Activated naive CD4-positive, alpha-beta T cell treated with anti-CD3 and anti-CD28 coated beads, Interleukin-2, amount 50 U/mL, for 24 hours (primary cell): ENCODE measurements around the gene SORCS2.
"Not testable (repeated sequence)": the region's sequence is repeated elsewhere in the genome, so short reads cannot be mapped to it uniquely, and the experiment has no call there.

Experiments used
- H3K27ac Mint-ChIP-seq: one replicate; pipeline ENCODE4 v1.8.0; 2021; ENCODE audit warnings: mild to moderate bottlenecking, mixed read lengths
- H3K27me3 Mint-ChIP-seq: one replicate; pipeline ENCODE4 v1.8.0; 2021; ENCODE audit warnings: mixed read lengths
- H3K36me3 Mint-ChIP-seq: one replicate; pipeline ENCODE4 v1.8.0; 2021; ENCODE audit warnings: mixed read lengths
- H3K4me1 Mint-ChIP-seq: one replicate; pipeline ENCODE4 v1.8.0; 2021; ENCODE audit warnings: mixed read lengths
- H3K4me3 Mint-ChIP-seq: one replicate; pipeline ENCODE4 v1.8.0; 2021; ENCODE audit warnings: mild to moderate bottlenecking, mixed read lengths
- H3K9me3 Mint-ChIP-seq: one replicate; pipeline ENCODE4 v1.8.0; 2021; ENCODE audit warnings: mixed read lengths

SORCS2 gene

GRCh38 chr4:7573576-7574091 is 381.3 kb downstream of the SORCS2 start:
- no peak overlapping the region for H3K4me3 Mint-ChIP-seq
- peaks cover 2% of the 10 kb centered on the region for H3K27me3 Mint-ChIP-seq
- H3K9me3 Mint-ChIP-seq: peaks cover 10% of the 10 kb centered on the region
- peaks cover 1% of the 10 kb centered on the region for H3K36me3 Mint-ChIP-seq
- H3K4me1 Mint-ChIP-seq: no peaks in the 10 kb centered on the region
- no peak overlapping the region for H3K27ac Mint-ChIP-seq

DNA sequence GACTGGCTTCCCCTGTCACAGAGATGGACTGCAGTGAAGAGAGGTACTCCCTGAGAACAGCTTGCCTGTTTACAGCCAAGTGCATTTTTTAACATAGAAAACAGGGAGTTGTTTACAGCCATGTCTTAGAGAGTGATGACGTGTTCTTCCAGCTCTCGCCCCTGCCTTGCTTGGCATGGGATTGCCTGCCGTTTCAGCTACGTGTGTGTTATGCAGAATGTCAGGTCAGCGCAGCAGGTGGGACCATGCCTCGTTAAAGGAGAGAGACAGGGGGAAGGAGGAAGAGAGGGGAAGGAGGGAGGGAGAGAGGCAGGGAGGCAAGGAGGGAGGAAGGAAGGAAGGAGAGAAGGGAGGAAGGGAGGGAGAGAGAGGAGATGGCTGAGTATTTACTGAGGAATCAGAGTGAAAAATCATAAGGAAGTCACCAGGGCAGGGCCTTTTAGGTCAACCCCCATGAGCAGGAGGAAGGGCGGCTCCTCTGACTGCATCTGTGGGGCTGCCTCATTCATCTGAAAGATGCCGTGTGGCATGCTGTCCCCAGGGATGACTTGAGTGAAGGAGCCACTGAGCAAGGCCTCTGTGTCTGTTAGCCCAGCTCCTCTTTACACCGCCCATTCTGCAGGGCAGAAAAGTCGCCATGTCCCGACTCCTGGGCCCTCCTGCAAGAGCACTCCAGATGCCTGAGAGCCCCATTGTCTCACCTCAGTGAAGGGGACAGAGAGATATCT is 382.1 kb downstream of the SORCS2 start:
- H3K27me3 Mint-ChIP-seq: peaks cover 2% of the 10 kb centered on the region
- no peaks in the 10 kb centered on the region for H3K4me1 Mint-ChIP-seq
- peaks cover 10% of the 10 kb centered on the region for H3K9me3 Mint-ChIP-seq

DNA sequence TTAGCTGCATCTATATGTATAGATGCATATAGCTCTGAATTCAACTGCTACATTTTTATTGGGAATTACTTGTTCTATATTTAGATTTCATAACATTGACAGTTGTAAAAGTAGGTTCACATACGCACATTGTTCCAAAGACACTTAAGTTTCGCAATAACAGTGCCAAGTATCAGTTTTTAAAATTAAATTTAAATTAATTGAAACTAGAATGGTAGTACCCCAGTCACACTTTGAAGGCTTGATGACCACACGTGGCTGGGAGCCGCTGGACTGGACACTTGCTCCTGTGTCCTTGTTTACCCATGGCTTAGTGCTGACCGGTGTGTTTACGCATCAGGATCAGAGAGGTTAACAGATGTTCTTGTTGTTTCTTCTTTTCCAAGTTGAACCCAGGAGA is 383.1 kb downstream of the SORCS2 start:
- peaks cover 1% of the 10 kb centered on the region for H3K36me3 Mint-ChIP-seq
- no peak overlapping the region for H3K27ac Mint-ChIP-seq
- H3K4me1 Mint-ChIP-seq: no peaks in the 10 kb centered on the region
- peaks cover 4% of the 10 kb centered on the region for H3K27me3 Mint-ChIP-seq
- H3K4me3 Mint-ChIP-seq: no peak overlapping the region
- H3K9me3 Mint-ChIP-seq: peaks cover 11% of the 10 kb centered on the region

More for the DNA sequence above, 382.1 kb downstream of the SORCS2 start:
- no peak overlapping the region for H3K4me3 Mint-ChIP-seq
- peaks cover 1% of the 10 kb centered on the region for H3K36me3 Mint-ChIP-seq
- no peak overlapping the region for H3K27ac Mint-ChIP-seq

DNA sequence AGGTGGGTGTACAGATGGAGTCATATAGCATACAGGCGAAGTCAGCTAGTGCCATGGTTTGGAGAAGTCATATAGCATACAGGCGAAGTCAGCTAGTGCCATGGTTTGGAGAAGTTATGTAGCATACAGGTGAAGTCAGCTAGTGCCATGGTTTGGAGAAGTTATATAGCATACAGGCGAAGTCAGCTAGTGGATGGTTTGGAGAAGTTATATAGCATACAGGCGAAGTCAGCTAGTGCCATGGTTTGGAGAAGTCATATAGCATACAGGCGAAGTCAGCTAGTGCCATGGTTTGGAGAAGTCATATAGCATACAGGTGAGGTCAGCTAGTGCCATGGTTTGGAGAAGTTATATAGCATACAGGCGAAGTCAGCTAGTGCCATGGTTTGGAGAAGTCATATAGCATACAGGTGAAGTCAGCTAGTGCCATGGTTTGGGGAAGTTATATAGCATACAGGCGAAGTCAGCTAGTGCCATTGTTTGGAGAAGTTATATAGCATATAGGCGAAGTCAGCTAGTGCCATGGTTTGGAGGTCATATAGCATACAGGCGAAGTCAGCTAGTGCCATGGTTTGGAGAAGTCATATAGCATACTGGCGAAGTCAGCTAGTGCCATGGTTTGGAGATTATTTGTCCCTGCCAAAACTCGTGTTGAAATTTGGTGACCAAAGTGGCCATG is 385.2 kb downstream of the SORCS2 start:
- H3K9me3 Mint-ChIP-seq: peaks cover 13% of the 10 kb centered on the region
- H3K36me3 Mint-ChIP-seq, H3K4me1 Mint-ChIP-seq, H3K27ac Mint-ChIP-seq, H3K4me3 Mint-ChIP-seq, H3K27me3 Mint-ChIP-seq: not testable (repeated sequence)

DNA sequence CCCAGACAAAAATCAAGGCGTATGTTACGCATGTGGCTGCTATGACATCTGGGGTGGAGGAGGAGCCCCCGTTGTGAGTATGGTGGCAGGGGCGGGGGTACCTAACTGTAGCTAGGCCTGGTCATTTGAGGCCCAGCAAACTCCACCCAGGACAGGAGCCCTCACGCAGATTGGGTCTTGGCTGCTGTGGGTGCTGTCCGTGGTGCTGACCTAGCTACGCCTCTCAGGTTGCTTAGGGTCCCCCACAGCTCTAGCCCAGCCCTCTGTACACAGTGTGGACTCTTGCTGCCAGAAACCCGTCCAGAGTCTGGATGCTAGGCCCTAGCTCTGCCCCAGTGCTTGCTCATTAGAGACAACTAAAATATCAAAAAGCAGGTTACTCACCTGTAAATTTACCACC is 389.1 kb downstream of the SORCS2 start:
- H3K9me3 Mint-ChIP-seq: peaks cover 4% of the 10 kb centered on the region
- H3K4me1 Mint-ChIP-seq: no peaks in the 10 kb centered on the region
- no peak overlapping the region for H3K4me3 Mint-ChIP-seq
- peaks cover 4% of the 10 kb centered on the region for H3K27me3 Mint-ChIP-seq
- H3K27ac Mint-ChIP-seq: no peak overlapping the region
- H3K36me3 Mint-ChIP-seq: no peaks in the 10 kb centered on the region

- Mint-ChIP-seq H3K4me3 (no peak overlapping the region), H3K27ac (no peak overlapping the region), H3K27me3 (peaks cover 8% of the 10 kb centered on the region), H3K36me3 (no peaks in the 10 kb centered on the region), H3K4me1 (no peaks in the 10 kb centered on the region), H3K9me3 (peaks cover 3% of the 10 kb centered on the region)
These were observed 390.2 kb downstream of the SORCS2 start for GRCh38 chr4:7582313-7583097.

GRCh38 chr4:7584098-7584497 is 391.8 kb downstream of the SORCS2 start:
- H3K36me3 Mint-ChIP-seq: no peaks in the 10 kb centered on the region

DNA sequence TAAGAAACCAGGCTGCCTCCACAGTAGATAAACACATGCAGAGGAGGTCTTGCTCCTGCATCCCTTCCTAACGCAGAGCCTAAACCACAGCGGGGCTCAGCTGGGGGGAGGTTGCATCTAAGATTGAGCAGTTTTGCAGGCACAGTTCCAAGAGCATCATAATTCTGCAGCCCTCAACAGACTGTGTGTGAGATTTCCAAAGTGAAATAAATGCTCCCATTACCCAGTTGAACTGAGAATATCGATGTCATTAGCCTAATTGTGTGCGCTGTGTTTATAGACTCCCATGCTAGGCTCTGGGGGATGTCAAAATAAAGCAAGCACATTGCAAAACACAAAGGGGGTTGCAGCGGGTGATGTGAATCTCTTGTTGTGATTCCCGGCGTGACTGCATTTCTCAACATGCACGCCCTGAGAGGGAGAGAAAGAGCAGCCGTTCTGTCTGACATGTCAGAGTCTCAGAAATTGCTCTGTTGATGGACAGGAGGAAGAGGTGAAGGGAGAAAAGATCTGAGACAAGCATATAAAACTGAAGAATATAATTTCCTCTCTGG is 392.3 kb downstream of the SORCS2 start:
- no peaks in the 10 kb centered on the region for H3K4me1 Mint-ChIP-seq

More at GRCh38 chr4:7584098-7584497, 391.8 kb downstream of the SORCS2 start:
- H3K4me3 Mint-ChIP-seq: no peak overlapping the region
- H3K4me1 Mint-ChIP-seq: no peaks in the 10 kb centered on the region
- H3K27me3 Mint-ChIP-seq: peaks cover 14% of the 10 kb centered on the region
- H3K9me3 Mint-ChIP-seq: peaks cover 3% of the 10 kb centered on the region
- no peak overlapping the region for H3K27ac Mint-ChIP-seq

DNA sequence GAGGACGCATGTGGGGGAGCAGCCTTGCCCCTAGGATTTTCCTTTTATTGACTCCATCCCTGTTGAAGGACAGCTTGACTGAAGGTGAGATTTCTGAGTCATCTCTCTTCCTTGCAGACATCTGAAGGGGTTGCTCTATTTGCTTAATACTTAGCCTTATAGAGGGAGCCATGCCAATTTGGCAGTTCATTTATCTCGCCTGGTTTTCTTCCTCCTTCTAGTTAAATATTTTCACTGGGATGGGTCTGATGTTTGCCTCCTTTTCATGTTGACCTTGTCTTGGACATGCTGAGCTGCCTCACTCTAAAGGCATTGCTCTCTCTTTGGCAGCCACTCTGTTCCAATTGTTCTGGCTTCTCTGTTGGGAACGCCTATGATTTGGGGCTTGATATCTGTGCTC is 393.4 kb downstream of the SORCS2 start:
- no peaks in the 10 kb centered on the region for H3K4me1 Mint-ChIP-seq
- peaks cover 11% of the 10 kb centered on the region for H3K27me3 Mint-ChIP-seq
- H3K27ac Mint-ChIP-seq: no peak overlapping the region
- H3K9me3 Mint-ChIP-seq: no peaks in the 10 kb centered on the region
- H3K36me3 Mint-ChIP-seq: no peaks in the 10 kb centered on the region
- H3K4me3 Mint-ChIP-seq: no peak overlapping the region

More for the DNA sequence above, 392.3 kb downstream of the SORCS2 start:
- Mint-ChIP-seq H3K27ac (no peak overlapping the region), H3K4me3 (no peak overlapping the region), H3K36me3 (no peaks in the 10 kb centered on the region), H3K9me3 (peaks cover 3% of the 10 kb centered on the region), H3K27me3 (peaks cover 14% of the 10 kb centered on the region)

DNA sequence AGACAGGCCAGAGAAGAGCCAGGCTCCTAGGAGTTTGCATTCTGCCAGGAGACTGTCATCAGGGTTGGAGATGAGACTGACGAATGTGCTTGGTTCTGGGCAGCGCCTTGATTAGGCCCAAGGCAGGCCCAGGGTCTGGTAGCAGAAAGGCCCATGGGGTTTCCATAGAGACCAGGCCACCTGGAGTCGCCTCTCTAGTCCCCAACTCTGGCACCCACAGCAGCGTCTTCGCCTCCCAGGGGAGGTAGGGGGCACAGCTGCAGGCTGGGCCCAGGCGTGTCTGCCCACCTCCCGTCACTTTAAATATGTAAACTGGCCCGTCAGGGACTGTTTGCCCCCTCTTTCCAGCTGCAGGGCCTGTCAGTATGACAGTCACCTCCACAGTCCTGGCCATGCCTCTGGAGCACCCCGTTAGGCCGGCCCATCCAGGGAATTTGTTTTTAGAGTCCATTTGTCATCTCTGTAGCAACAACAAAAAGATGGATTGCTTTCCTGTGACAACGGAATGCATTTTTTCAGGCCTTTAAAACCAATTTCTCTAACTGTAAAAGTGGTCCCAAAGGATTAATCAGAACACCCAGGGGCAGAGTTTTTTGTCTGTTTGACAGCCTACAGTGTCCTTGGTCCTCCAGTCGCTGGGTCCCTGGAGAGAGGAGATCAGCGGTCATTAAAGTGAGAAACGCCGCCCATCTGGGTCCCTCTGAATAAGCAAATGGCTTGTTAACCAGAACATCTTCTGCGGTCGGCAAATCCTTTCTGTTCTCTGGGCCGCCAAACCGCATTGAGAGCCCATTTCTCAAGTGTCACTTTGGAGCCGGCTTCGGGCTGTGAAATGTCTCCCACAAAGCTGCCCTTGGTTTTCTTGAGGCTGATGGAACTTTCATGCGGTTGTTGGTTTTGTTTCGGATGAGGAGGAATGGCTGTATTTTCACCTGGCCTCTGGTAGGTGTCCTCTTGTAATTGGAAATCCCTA is 395.4 kb downstream of the SORCS2 start:
- Mint-ChIP-seq H3K27ac (no peak overlapping the region), H3K36me3 (no peaks in the 10 kb centered on the region), H3K27me3 (peaks cover 11% of the 10 kb centered on the region), H3K4me1 (no peaks in the 10 kb centered on the region), H3K9me3 (no peaks in the 10 kb centered on the region), H3K4me3 (no peak overlapping the region)

- no peak overlapping the region for H3K27ac Mint-ChIP-seq
- no peak overlapping the region for H3K4me3 Mint-ChIP-seq
- no peaks in the 10 kb centered on the region for H3K4me1 Mint-ChIP-seq
- peaks cover 11% of the 10 kb centered on the region for H3K27me3 Mint-ChIP-seq
- H3K36me3 Mint-ChIP-seq: no peaks in the 10 kb centered on the region
- H3K9me3 Mint-ChIP-seq: no peaks in the 10 kb centered on the region
These were observed 397.9 kb downstream of the SORCS2 start for GRCh38 chr4:7590189-7590588.

DNA sequence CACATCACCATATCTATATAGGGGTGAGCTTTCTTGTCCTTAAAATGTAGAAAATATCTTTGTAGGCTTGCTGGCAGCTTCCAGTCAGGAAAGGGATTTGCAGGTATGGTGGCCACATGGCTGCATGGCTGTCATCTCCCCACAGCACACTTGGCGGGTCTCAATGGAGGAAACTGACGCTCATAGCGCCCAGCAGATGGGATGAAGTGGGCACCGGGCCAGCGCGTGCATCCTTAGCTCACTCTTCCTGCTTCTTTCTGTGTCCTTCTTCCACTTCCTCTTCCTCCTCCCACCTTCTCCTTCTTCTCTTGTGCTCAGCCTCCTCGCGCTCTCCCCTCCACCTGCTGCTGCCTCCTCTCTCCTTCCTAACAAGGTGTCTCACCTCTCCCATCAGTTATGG is 398.6 kb downstream of the SORCS2 start:
- no peaks in the 10 kb centered on the region for H3K36me3 Mint-ChIP-seq
- no peaks in the 10 kb centered on the region for H3K9me3 Mint-ChIP-seq
- peaks cover 11% of the 10 kb centered on the region for H3K27me3 Mint-ChIP-seq
- H3K4me1 Mint-ChIP-seq: no peaks in the 10 kb centered on the region
- H3K27ac Mint-ChIP-seq: no peak overlapping the region
- H3K4me3 Mint-ChIP-seq: no peak overlapping the region

- Mint-ChIP-seq H3K9me3 (no peaks in the 10 kb centered on the region), H3K27me3 (peaks cover 11% of the 10 kb centered on the region), H3K36me3 (no peaks in the 10 kb centered on the region), H3K4me1 (no peaks in the 10 kb centered on the region), H3K27ac (no peak overlapping the region), H3K4me3 (no peak overlapping the region)
These were observed 399.2 kb downstream of the SORCS2 start for GRCh38 chr4:7591409-7592053.

GRCh38 chr4:7593646-7594412 is 401.5 kb downstream of the SORCS2 start:
- Mint-ChIP-seq H3K4me1 (no peaks in the 10 kb centered on the region), H3K27ac (no peak overlapping the region), H3K36me3 (no peaks in the 10 kb centered on the region), H3K9me3 (no peaks in the 10 kb centered on the region), H3K27me3 (peaks cover 3% of the 10 kb centered on the region), H3K4me3 (no peak overlapping the region)
